ENCODE measurements around the gene LAMA1. TPM values are rescaled to one million over a fixed set of nuclear protein-coding genes. Genes with fewer than 3 reads are reported as not detected.

Gene LAMA1
- total and polyA plus RNA-seq, 2 of the 8 experiments (the other 6 are each of a cell fraction or from before 2014, with no cell fraction given): 30.4 to 48.7 TPM

DNA sequence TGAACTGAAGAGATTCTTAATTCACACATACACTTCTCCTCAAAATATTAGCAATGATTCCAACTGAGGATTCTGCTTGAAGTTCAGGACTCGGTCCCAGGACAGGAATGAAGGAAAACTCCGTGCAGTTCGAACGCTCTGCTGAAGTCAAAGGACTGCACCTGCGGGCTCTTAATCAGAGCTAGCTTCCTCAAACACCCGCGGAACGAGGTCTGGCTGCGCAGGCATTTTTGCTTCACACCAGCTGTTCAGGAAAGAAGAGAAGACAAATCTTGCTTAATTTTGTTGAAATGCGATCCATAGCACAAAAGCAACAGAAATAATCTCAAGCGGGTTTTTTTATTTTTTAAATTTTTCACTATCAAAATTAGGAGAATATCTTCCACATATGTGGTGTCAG is 175.6 kb downstream of the LAMA1 start:
- Histone ChIP-seq H2BK120ac (replicated peaks; ENCODE audit: low read depth, low read length) (no peak overlapping the region), H4K5ac (ENCODE audit: insufficient read length, low read depth, low read length) (no peak overlapping the region), H3K4me3 (ENCODE audit: extremely low read depth in 1 of 4, insufficient read depth in 2 of 4, low read depth in 3 of 4, low read length in 4 of 4) (no peak overlapping the region), H3K79me1 (ENCODE audit: low read depth, low read length) (no peaks in the 10 kb centered on the region), H2BK20ac (ENCODE audit: low read length) (no peak overlapping the region), H3K9me3 (ENCODE audit: insufficient read depth in 2 of 2, low read depth in 1 of 2, low read length in 1 of 2) (no peaks in the 10 kb centered on the region), H4K20me1 (replicated peaks in 1 of 2; ENCODE audit: control insufficient read depth in 1 of 2, insufficient read depth in 2 of 2, low read length in 2 of 2) (peaks cover 0 to 4% of the 10 kb centered on the region in 2 experiments), H3K27me3 (replicated peaks in 1 of 4; ENCODE audit: control insufficient read depth in 3 of 4, extremely low read depth in 1 of 4, insufficient read depth in 3 of 4, low read length in 3 of 4) (no peaks in the 10 kb centered on the region), H2BK5ac (ENCODE audit: low read depth, low read length) (no peak overlapping the region), H3K4ac (replicated peaks; ENCODE audit: insufficient read length, low read depth, low read length) (no peak overlapping the region), H2BK12ac (ENCODE audit: low read depth, low read length) (no peak overlapping the region), H3K36me3 (ENCODE audit: control insufficient read depth in 2 of 4, insufficient read depth in 4 of 4, low read length in 3 of 4) (peaks cover 5 to 17% (median 12%) of the 10 kb centered on the region in 4 experiments), H2BK15ac (ENCODE audit: low read length) (no peak overlapping the region), H3K14ac (ENCODE audit: insufficient read length) (no peak overlapping the region), H2AFZ (ENCODE audit: low read length) (no peak overlapping the region), H3K56ac (replicated peaks; ENCODE audit: insufficient read length, low read depth, low read length) (no peak overlapping the region), H3K23ac (ENCODE audit: insufficient read length) (no peak overlapping the region), H3K27ac (ENCODE audit: low read depth, low read length) (no peak overlapping the region), H3K23me2 (ENCODE audit: low read depth, low read length) (no peaks in the 10 kb centered on the region), H2AK5ac (ENCODE audit: low read depth, low read length) (no peak overlapping the region), H3K18ac (ENCODE audit: extremely low read depth, low read length) (no peak overlapping the region), H3K9ac (replicated peaks in 1 of 4; ENCODE audit: extremely low read depth in 1 of 4, low read depth in 3 of 4, low read length in 3 of 4) (no peak overlapping the region), H3K4me2 (ENCODE audit: insufficient read depth in 1 of 2, low read depth in 2 of 2, low read length in 2 of 2) (no peak overlapping the region), H3K4me1 (replicated peaks in 1 of 4; ENCODE audit: control insufficient read depth in 3 of 4, insufficient read depth in 4 of 4, low read length in 3 of 4) (no peaks in the 10 kb centered on the region), H4K8ac (ENCODE audit: extremely low read depth, insufficient read depth, low read length) (no peak overlapping the region), H3K79me2 (ENCODE audit: control insufficient read depth in 1 of 2, insufficient read depth in 2 of 2, low read length in 2 of 2) (no peaks in the 10 kb centered on the region), H4K91ac (replicated peaks; ENCODE audit: insufficient read length, low read length) (no peak overlapping the region)
- DNase-seq (ENCODE audit: low read depth in 1 of 2, low spot score in 2 of 2): no peak
- no peak for FAIRE-seq
- ChIA-PET POLR2A (ENCODE audit: partially characterized antibody) (no interaction called here), CTCF (ENCODE audit: partially characterized antibody) (interaction anchor here (0.6 to 2.2 kb wide), 3 partner anchors 22 to 505 kb away, joined by 3 to 9 read pairs (median 5); no protein-coding TSS in a partner anchor)
- WGBS, 2 experiments (ENCODE audit: extremely low coverage in 1 of 2, insufficient coverage in 1 of 2, insufficient read length in 1 of 2, insufficient replicate concordance in 2 of 2, low coverage in 1 of 2, low lambda C conversion rate in 2 of 2, missing lambda C conversion rate in 1 of 2): 90% methylated on average over 11 of the region's 11 CpGs; no CpG with 5 or more reads in 1 of the 2 experiments
- TF ChIP-seq CREB1 (IDR thresholded peaks at IDR 0.05) (no peak), CHD2 (IDR thresholded peaks at IDR 0.05; ENCODE audit: low read length) (no peak), TEAD4 (IDR thresholded peaks at IDR 0.05; ENCODE audit: low read depth, low read length) (no peak), CTBP2 (IDR thresholded peaks at IDR 0.05; ENCODE audit: borderline replicate concordance, insufficient read depth, insufficient read length, low read length) (no peak), BRCA1 (IDR thresholded peaks at IDR 0.05; ENCODE audit: low read depth, low read length) (no peak), PHF8 (conservative IDR thresholded peaks at IDR 0.05; ENCODE audit: low read depth, low read length) (no peak), JUND (IDR thresholded peaks at IDR 0.05; ENCODE audit: low read length) (no peak), SIRT6 (IDR thresholded peaks at IDR 0.05; ENCODE audit: low read length) (no peak), RXRA (IDR thresholded peaks at IDR 0.05; ENCODE audit: insufficient read depth, low read depth, low read length) (no peak), USF2 (IDR thresholded peaks at IDR 0.05; ENCODE audit: low read length) (no peak), SP4 (IDR thresholded peaks at IDR 0.05; ENCODE audit: low read length) (no peak), BACH1 (IDR thresholded peaks at IDR 0.05; ENCODE audit: low read length) (no peak), EP300 (IDR thresholded peaks at IDR 0.05; ENCODE audit: borderline replicate concordance in 1 of 2, low read depth in 2 of 2, low read length in 2 of 2) (no peak)

All from H1 (cell line).